HCT116 (cell line): ENCODE data around the gene PYGO2. TPM values are rescaled to one million over a fixed set of nuclear protein-coding genes. Genes with fewer than 3 reads are reported as not detected.

ENCODE experiments used
- ATAC-seq: fragments of 200-7000 bp; cut with Tn5 transposase; 2 replicates; pipeline ENCODE4 v1.9.1; 2020; ENCODE audit warnings: mild to moderate bottlenecking, moderate library complexity
- BruUV-seq: library from RNA; stranded (reverse); fragments of 400-500 nt; replicated peaks from 2 replicates; lab custom pipeline; 2021; lab: Mats Ljungman, UMichigan
- CTCF ChIA-PET: fragments of 300-600 bp; sonication (Branson Sonifier 250); formaldehyde crosslinking; loops from one replicate; lab custom pipeline; 2021; ENCODE audit warnings: antibody characterized with exemption; lab: Charles Lee
- POLR2A ChIA-PET: fragments of 300-600, 350-600 bp; sonication (Branson Sonifier 250); formaldehyde crosslinking; loops from one replicate; lab custom pipeline; 2021; ENCODE audit warnings: antibody characterized with exemption; lab: Charles Lee
- RAD21 ChIA-PET, 2 experiments: fragments of 300-600 bp; sonication (Branson Sonifier 250); formaldehyde crosslinking; loops; one replicate each; lab custom pipeline; 2023; ENCODE audit warnings: low total read pairs in 2 of 2; ENCODE audit not compliant: uncharacterized antibody in 2 of 2, unreplicated experiment in 2 of 2, low non-redundant PET in 1 of 2; lab: Charles Lee
- DNase-seq: peaks from one replicate; pipeline ENCODE4 v3.0.0-alpha.2; 2010; ENCODE audit warnings: low read depth, low spot score
- H2AFZ ChIP-seq: fragments of 200-600 bp; shearing (Covaris generic), sonication (generic); 2 replicates; pipeline ENCODE4 v1.6.1; 2017; ENCODE audit warnings: low read depth, mixed run types, mixed read lengths, antibody characterized with exemption, low read length; ENCODE audit not compliant: poor library complexity, severe bottlenecking
- H3K27ac ChIP-seq: 2 replicates; pipeline ENCODE4 v1.5.1; 2012; ENCODE audit warnings: low read depth, low read length
- H3K27me3 ChIP-seq: fragments of 200-600 bp; sonication (generic); 2 replicates; pipeline ENCODE4 v1.6.1; 2016; ENCODE audit warnings: mixed run types, low read length, mixed read lengths; ENCODE audit not compliant: insufficient read depth
- H3K36me3 ChIP-seq, 2 experiments: fragments of 200-500 bp in 1 of 2; fragments of 200-600 bp in 1 of 2; sonication (Bioruptor generic) in 1 of 2; sonication (generic) in 1 of 2; 2 replicates each; pipeline versions ENCODE4 v1.5.1 to v1.6.1; 2014 to 2016; ENCODE audit warnings: low read length in 2 of 2, inconsistent platforms in 1 of 2, mixed read lengths in 1 of 2, mixed run types in 1 of 2; ENCODE audit not compliant: insufficient read depth in 2 of 2, control insufficient read depth in 1 of 2
- H3K4me1 ChIP-seq, 2 experiments: fragments of 200-600 bp in 1 of 2; sonication (generic) in 1 of 2; 2 replicates each; pipeline versions ENCODE4 v1.5.1 to v1.6.1; 2012 to 2017; ENCODE audit warnings: low read length in 2 of 2, inconsistent platforms in 1 of 2, mild to moderate bottlenecking in 1 of 2, mixed read lengths in 1 of 2, mixed run types in 1 of 2, moderate library complexity in 1 of 2; ENCODE audit not compliant: insufficient read depth in 2 of 2, control insufficient read depth in 1 of 2
- H3K4me2 ChIP-seq: fragments of 200-600 bp; sonication (generic); 2 replicates; pipeline ENCODE4 v1.6.1; 2017; ENCODE audit warnings: mixed run types, low read length, mixed read lengths
- H3K4me3 ChIP-seq, 2 experiments: fragments of 200-600 bp in 1 of 2; sonication (generic) in 1 of 2; replicated peaks in 1 of 2; 2 replicates each; pipeline ENCODE4 v1.5.1; 2011 to 2016; ENCODE audit warnings: low read length in 2 of 2, control low read depth in 1 of 2, low read depth in 1 of 2, mild to moderate bottlenecking in 1 of 2, mixed read lengths in 1 of 2, mixed run types in 1 of 2
- H3K79me2 ChIP-seq: fragments of 200-600 bp; sonication (generic); 2 replicates; pipeline ENCODE4 v1.6.1; 2017; ENCODE audit warnings: mild to moderate bottlenecking, mixed run types, low read length, moderate library complexity, mixed read lengths; ENCODE audit not compliant: insufficient read depth
- H3K9ac ChIP-seq: fragments of 200-600 bp; sonication (generic); 2 replicates; pipeline ENCODE4 v1.6.1; 2016; ENCODE audit warnings: low read length, mixed read lengths
- H3K9me2 ChIP-seq: fragments of 200-600 bp; sonication (generic), shearing (Covaris generic); 2 replicates; pipeline ENCODE4 v1.6.1; 2017; ENCODE audit warnings: mixed run types, mild to moderate bottlenecking, moderate library complexity; ENCODE audit not compliant: insufficient read depth
- H3K9me3 ChIP-seq, 2 experiments: fragments of 200-500 bp in 1 of 2; fragments of 200-600 bp in 1 of 2; sonication (Bioruptor generic) in 1 of 2; sonication (generic) in 1 of 2; 2 replicates each; pipeline ENCODE4 v1.6.1; 2014 to 2017; ENCODE audit warnings: low read length in 2 of 2, mixed read lengths in 2 of 2, inconsistent platforms in 1 of 2, low read depth in 1 of 2, mild to moderate bottlenecking in 1 of 2, mixed run types in 1 of 2, moderate library complexity in 1 of 2; ENCODE audit not compliant: control insufficient read depth in 1 of 2, insufficient read depth in 1 of 2
- H4K20me1 ChIP-seq: fragments of 200-600 bp; sonication (generic), shearing (Covaris generic); 2 replicates; pipeline ENCODE4 v1.6.1; 2017; ENCODE audit warnings: mixed run types, mild to moderate bottlenecking, moderate library complexity; ENCODE audit not compliant: insufficient read depth
- ATF3 ChIP-seq: IDR thresholded peaks from 2 replicates; pipeline ENCODE4 v1.6.1; 2012
- CEBPB ChIP-seq: IDR thresholded peaks from 2 replicates; pipeline ENCODE4 v1.6.1; 2012; ENCODE audit warnings: low read depth
- CTCF ChIP-seq, 3 experiments: fragments of 200-600 bp in 1 of 3; sonication (generic) in 1 of 3; IDR thresholded peaks in 2 of 3; conservative IDR thresholded peaks in 1 of 3; 2 replicates each; pipeline ENCODE4 v1.5.1; 2012 to 2017; ENCODE audit warnings: low read depth in 2 of 3, low read length in 2 of 3, antibody characterized with exemption in 1 of 3, borderline replicate concordance in 1 of 3, control low read depth in 1 of 3, mild to moderate bottlenecking in 1 of 3, mixed read lengths in 1 of 3, mixed run types in 1 of 3, moderate library complexity in 1 of 3; ENCODE audit not compliant: insufficient read depth in 1 of 3
- EZH2phosphoT487 ChIP-seq: fragments of 200-600 bp; IDR thresholded peaks from 2 replicates; pipeline ENCODE4 v1.6.1; 2018; ENCODE audit warnings: antibody characterized with exemption, borderline replicate concordance
- FOSL1 ChIP-seq: IDR thresholded peaks from 2 replicates; pipeline ENCODE4 v1.6.1; 2012; ENCODE audit warnings: low read depth
- POLR2A ChIP-seq: IDR thresholded peaks from 2 replicates; pipeline ENCODE4 v1.7.0; 2011; ENCODE audit warnings: borderline replicate concordance; ENCODE audit not compliant: insufficient read depth, insufficient read length; ENCODE audit errors: extremely low read depth
- SIN3A ChIP-seq: IDR thresholded peaks from 2 replicates; pipeline ENCODE4 v1.6.1; 2012; ENCODE audit warnings: low read depth
- SP1 ChIP-seq: IDR thresholded peaks from 2 replicates; pipeline ENCODE4 v1.6.1; 2012; ENCODE audit warnings: low read depth
- YY1 ChIP-seq: IDR thresholded peaks from 2 replicates; pipeline ENCODE4 v1.6.1; 2011; ENCODE audit warnings: low read length, low read depth, moderate library complexity, mild to moderate bottlenecking; ENCODE audit not compliant: insufficient replicate concordance; ENCODE audit errors: extremely low read depth
- intact Hi-C: fragments of 100-400 bp; cut with micrococcal nuclease; formaldehyde crosslinking; loops from 2 replicates; pipeline ENCODE4 v1.10.0; 2022
- total RNA-seq: library from RNA; stranded (reverse); gene quantifications from one replicate; pipeline ENCODE4 v1.2.1, GENCODE V29; 2021; ENCODE audit not compliant: unreplicated experiment

Gene PYGO2
- total RNA-seq, 1 experiment from 2014 or later: 37.2 TPM

DNA sequence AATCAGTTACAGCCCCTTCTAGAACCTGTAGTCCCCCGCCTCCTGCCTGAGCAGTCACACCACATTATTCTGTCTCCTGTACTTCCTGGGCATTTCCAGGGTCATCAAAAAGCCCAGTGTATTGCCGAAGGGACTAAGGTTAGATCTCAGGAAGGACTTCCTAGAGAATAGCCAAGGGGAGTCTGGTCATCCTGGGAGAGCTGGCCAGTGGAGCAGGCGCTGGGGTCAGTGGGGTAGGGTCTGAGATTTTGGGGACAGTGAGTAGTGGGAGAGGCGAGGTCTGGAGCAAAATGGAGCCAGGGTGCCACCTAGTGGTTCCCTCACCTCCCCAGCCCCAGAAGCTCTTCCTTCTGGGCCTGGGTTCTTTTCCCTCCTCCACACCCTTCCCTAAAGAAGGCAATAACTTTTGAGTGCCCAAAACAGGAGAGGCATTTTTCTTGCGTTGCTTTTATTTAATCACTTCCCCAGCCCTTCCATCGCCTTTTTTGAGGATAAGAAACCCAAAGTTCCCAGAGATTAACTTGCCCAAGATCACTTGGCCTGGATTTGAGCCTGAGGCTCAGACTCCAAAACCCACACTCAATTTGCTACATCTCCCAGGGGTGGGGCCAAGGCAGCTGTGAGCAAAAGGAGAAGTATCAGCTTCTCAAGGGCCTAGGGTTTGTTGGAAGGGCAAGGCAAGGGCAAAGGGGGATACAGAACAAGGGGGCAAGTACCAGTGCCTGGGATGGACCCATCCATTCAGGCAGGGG, 17.8 kb downstream of the PYGO2 start:
- no peaks in the 10 kb centered on the region for H3K36me3 ChIP-seq
- no peak overlapping the region for H2AFZ ChIP-seq
- CTCF ChIA-PET: interaction anchor here (0.7 to 1.4 kb wide), 8 partner anchors 20 to 461 kb away, joined by 3 read pairs; partner anchors contain the start of gene ADAM15
- DNase-seq: no peak
- H3K27me3 ChIP-seq: no peaks in the 10 kb centered on the region
- POLR2A ChIA-PET: interaction anchor here (0.8 to 1.3 kb wide), 2 partner anchors 10 to 12 kb away, joined by 4 read pairs; partner anchors contain the start of gene PBXIP1
- H3K4me1 ChIP-seq: peaks cover 2 to 12% of the 10 kb centered on the region in 2 experiments; a peak in 3 of 4 replicates
- H3K9me3 ChIP-seq: no peaks in the 10 kb centered on the region
- H3K27ac ChIP-seq: no peak overlapping the region
- H3K9me2 ChIP-seq: no peaks in the 10 kb centered on the region
- H3K4me3 ChIP-seq: no peak overlapping the region
- H3K4me2 ChIP-seq: no peak overlapping the region
- no peaks in the 10 kb centered on the region for H4K20me1 ChIP-seq
- RAD21 ChIA-PET: interaction anchor here (1.0 to 1.5 kb wide), 3 partner anchors 65 to 274 kb away, joined by 3 to 5 read pairs (median 3); no protein-coding TSS in a partner anchor
- H3K79me2 ChIP-seq: no peaks in the 10 kb centered on the region
- intact Hi-C loops: loop anchor here (1.0 kb wide), 1 partner anchor 385 kb away; no protein-coding TSS in a partner anchor
- ATAC-seq: peak; percentile 91
- H3K9ac ChIP-seq: no peak overlapping the region
- no TSS peak for BruUV-seq
- TF ChIP-seq SP1 (no peak), CTCF (IDR thresholded peaks at IDR 0.05 in 2 of 3, conservative IDR thresholded peaks at IDR 0.05 in 1 of 3; ENCODE audit: borderline replicate concordance in 1 of 3, insufficient read depth in 1 of 3, low read depth in 2 of 3, low read length in 2 of 3) (peak in 2 of 3 experiments; percentile 89 to 90; a peak in 4 of 6 replicates)
- TF ChIP-seq, all 23 proteins: peak for 1

DNA sequence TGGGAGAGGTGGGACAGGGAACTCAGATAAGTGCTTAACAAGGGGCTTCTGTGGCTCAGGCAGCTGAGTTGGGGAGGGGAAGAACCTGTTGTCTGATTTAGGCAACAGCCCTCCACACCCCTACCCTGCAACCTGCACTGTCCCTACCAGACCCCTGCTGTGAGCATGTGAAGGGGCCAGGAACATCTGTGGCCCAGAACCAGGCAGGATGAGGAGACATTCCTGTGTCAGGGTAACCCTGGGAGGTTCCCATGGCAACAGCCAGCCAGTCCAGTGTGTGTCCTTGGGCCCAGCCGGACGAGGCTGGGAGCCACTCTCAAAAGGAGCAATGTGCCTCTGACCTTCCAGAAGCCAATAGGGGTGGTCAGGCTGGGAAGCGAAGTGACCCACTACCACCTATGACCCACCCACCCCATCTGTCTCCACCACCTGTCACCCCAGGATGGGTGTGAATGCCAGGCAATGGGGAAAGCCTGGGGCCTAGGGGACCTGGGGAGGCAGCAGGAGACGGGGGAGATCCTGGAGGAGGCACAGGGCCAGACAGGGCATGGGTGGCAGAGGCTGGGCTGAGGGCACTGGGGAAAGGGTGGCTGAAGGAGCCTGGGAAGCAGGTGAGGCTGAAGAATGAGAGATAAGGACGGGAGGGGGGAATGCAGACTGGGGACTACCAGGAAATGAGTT, 20.1 kb downstream of the PYGO2 start:
- BruUV-seq: no TSS peak
- H2AFZ ChIP-seq: no peak overlapping the region
- ChIA-PET RAD21 (no interaction called here), CTCF (interaction anchor here (1.1 kb wide), 1 partner anchor 382 kb away, joined by 3 read pairs; no protein-coding TSS in a partner anchor), POLR2A (no interaction called here)
- H3K27me3 ChIP-seq: no peaks in the 10 kb centered on the region
- no peaks in the 10 kb centered on the region for H3K36me3 ChIP-seq
- no peaks in the 10 kb centered on the region for H3K79me2 ChIP-seq
- DNase-seq (no peak), ATAC-seq (no peak)
- no peaks in the 10 kb centered on the region for H3K9me3 ChIP-seq
- no peaks in the 10 kb centered on the region for H3K9me2 ChIP-seq
- H4K20me1 ChIP-seq: no peaks in the 10 kb centered on the region
- H3K4me1 ChIP-seq: peaks cover 10 to 34% of the 10 kb centered on the region in 2 experiments
- H3K4me3 ChIP-seq: no peak overlapping the region
- TF ChIP-seq EZH2phosphoT487: no peak
- no peak for TF ChIP-seq CEBPB
- TF ChIP-seq SIN3A: no peak
- TF ChIP-seq YY1: no peak
- TF ChIP-seq ATF3: no peak
- no peak for TF ChIP-seq FOSL1
- no peak for TF ChIP-seq SP1
- TF ChIP-seq POLR2A: no peak
- H3K27ac ChIP-seq: no peak overlapping the region
- intact Hi-C loops: no loop called here
- H3K9ac ChIP-seq: no peak overlapping the region
- no peak overlapping the region for H3K4me2 ChIP-seq
